Memory B cell (primary cell): ENCODE data around the gene LSM3.

Source experiments
- ATAC-seq: fragments of 150-1000 bp; cut with Tn5 transposase; 2 replicates; pipeline ENCODE4 v1.10.0; 2021; ENCODE audit warnings: low read depth, mild to moderate bottlenecking, moderate library complexity
- DNase-seq, 2 donors: peaks; one replicate each; pipeline ENCODE4 v3.0.0; 2022; ENCODE audit warnings: low spot score in 2 of 2
- H3K27ac Mint-ChIP-seq: one replicate; pipeline ENCODE4 v1.8.0; 2022; ENCODE audit warnings: mild to moderate bottlenecking, moderate library complexity, mixed read lengths
- H3K27me3 Mint-ChIP-seq: one replicate; pipeline ENCODE4 v1.8.0; 2022; ENCODE audit warnings: mixed read lengths
- H3K36me3 Mint-ChIP-seq: one replicate; pipeline ENCODE4 v1.8.0; 2022; ENCODE audit warnings: mild to moderate bottlenecking, mixed read lengths
- H3K4me1 Mint-ChIP-seq: one replicate; pipeline ENCODE4 v1.8.0; 2022; ENCODE audit warnings: mixed read lengths
- H3K4me3 Mint-ChIP-seq: one replicate; pipeline ENCODE4 v1.8.0; 2022; ENCODE audit warnings: mild to moderate bottlenecking, moderate library complexity, mixed read lengths
- H3K9me3 Mint-ChIP-seq: one replicate; pipeline ENCODE4 v1.8.0; 2022; ENCODE audit warnings: mixed read lengths

The LSM3 gene

GRCh38 chr3:14138878-14139655, 39.5 kb upstream of the LSM3 start:
- peak overlapping the region; percentile 77 for H3K27ac Mint-ChIP-seq
- H3K9me3 Mint-ChIP-seq = no peaks in the 10 kb centered on the region

GRCh38 chr3:14139771-14140170, 38.8 kb upstream of the LSM3 start:
- Mint-ChIP-seq H3K27ac (peak overlapping the region; percentile 77), H3K36me3 (peaks cover 21% of the 10 kb centered on the region), H3K9me3 (no peaks in the 10 kb centered on the region), H3K4me3 (no peak overlapping the region), H3K27me3 (no peaks in the 10 kb centered on the region), H3K4me1 (peaks cover 8% of the 10 kb centered on the region)
- ATAC-seq = no peak
- DNase-seq = no peak

More at GRCh38 chr3:14138878-14139655, 39.5 kb upstream of the LSM3 start:
- Mint-ChIP-seq H3K27me3 (no peaks in the 10 kb centered on the region), H3K4me3 (no peak overlapping the region), H3K36me3 (peaks cover 23% of the 10 kb centered on the region), H3K4me1 (peaks cover 2% of the 10 kb centered on the region)
- ATAC-seq = no peak
- DNase-seq = no peak

GRCh38 chr3:14140668-14141067, 37.9 kb upstream of the LSM3 start:
- no peaks in the 10 kb centered on the region for H3K9me3 Mint-ChIP-seq

GRCh38 chr3:14141144-14141543, 37.5 kb upstream of the LSM3 start:
- Mint-ChIP-seq H3K36me3 (peaks cover 21% of the 10 kb centered on the region), H3K27ac (peak overlapping the region; percentile 97), H3K4me1 (peaks cover 14% of the 10 kb centered on the region), H3K27me3 (no peaks in the 10 kb centered on the region), H3K4me3 (no peak overlapping the region), H3K9me3 (no peaks in the 10 kb centered on the region)
- no peak for ATAC-seq
- no peak for DNase-seq

More at GRCh38 chr3:14140668-14141067, 37.9 kb upstream of the LSM3 start:
- ATAC-seq = no peak
- no peak for DNase-seq
- H3K36me3 Mint-ChIP-seq = peaks cover 21% of the 10 kb centered on the region
- no peaks in the 10 kb centered on the region for H3K27me3 Mint-ChIP-seq
- peak overlapping the region; percentile 77 for H3K27ac Mint-ChIP-seq
- H3K4me1 Mint-ChIP-seq = peaks cover 12% of the 10 kb centered on the region
- H3K4me3 Mint-ChIP-seq = no peak overlapping the region

- Mint-ChIP-seq H3K27me3 (no peaks in the 10 kb centered on the region), H3K27ac (peak overlapping the region; percentile 97), H3K36me3 (peaks cover 25% of the 10 kb centered on the region), H3K4me1 (peaks cover 14% of the 10 kb centered on the region), H3K4me3 (no peak overlapping the region), H3K9me3 (no peaks in the 10 kb centered on the region)
- no peak for ATAC-seq
- DNase-seq = no peak
Measured at GRCh38 chr3:14141602-14142341, 36.8 kb upstream of the LSM3 start.

- H3K4me1 Mint-ChIP-seq = peaks cover 14% of the 10 kb centered on the region
Measured at GRCh38 chr3:14142567-14143270, 35.9 kb upstream of the LSM3 start.

GRCh38 chr3:14143271-14144225, 35.1 kb upstream of the LSM3 start:
- no peak for ATAC-seq
- no peak for DNase-seq
- Mint-ChIP-seq H3K36me3 (peaks cover 27% of the 10 kb centered on the region), H3K9me3 (no peaks in the 10 kb centered on the region), H3K27ac (peak overlapping the region; percentile 98), H3K27me3 (no peaks in the 10 kb centered on the region), H3K4me1 (peaks cover 14% of the 10 kb centered on the region), H3K4me3 (no peak overlapping the region)

More at GRCh38 chr3:14142567-14143270, 35.9 kb upstream of the LSM3 start:
- DNase-seq = no peak
- Mint-ChIP-seq H3K36me3 (peaks cover 27% of the 10 kb centered on the region), H3K4me3 (no peak overlapping the region), H3K27ac (peak overlapping the region; percentile 97), H3K9me3 (no peaks in the 10 kb centered on the region), H3K27me3 (no peaks in the 10 kb centered on the region)
- no peak for ATAC-seq

GRCh38 chr3:14144423-14145075, 34.1 kb upstream of the LSM3 start:
- Mint-ChIP-seq H3K27ac (peak overlapping the region; percentile 98), H3K4me3 (peak overlapping the region; percentile 25), H3K9me3 (no peaks in the 10 kb centered on the region), H3K36me3 (peaks cover 25% of the 10 kb centered on the region), H3K27me3 (no peaks in the 10 kb centered on the region), H3K4me1 (peaks cover 14% of the 10 kb centered on the region)
- ATAC-seq (peak; percentile 97), DNase-seq (peak; percentile 39 to 69)

- H3K4me3 Mint-ChIP-seq = no peak overlapping the region
- ATAC-seq = no peak
Measured at GRCh38 chr3:14145236-14145635, 33.4 kb upstream of the LSM3 start.

GRCh38 chr3:14145670-14146380, 32.8 kb upstream of the LSM3 start:
- Mint-ChIP-seq H3K27ac (peak overlapping the region; percentile 98), H3K36me3 (peaks cover 29% of the 10 kb centered on the region), H3K27me3 (no peaks in the 10 kb centered on the region), H3K4me1 (peaks cover 14% of the 10 kb centered on the region), H3K9me3 (no peaks in the 10 kb centered on the region), H3K4me3 (no peak overlapping the region)
- ATAC-seq (no peak), DNase-seq (no peak)

More at GRCh38 chr3:14145236-14145635, 33.4 kb upstream of the LSM3 start:
- H3K36me3 Mint-ChIP-seq = peaks cover 25% of the 10 kb centered on the region
- no peaks in the 10 kb centered on the region for H3K9me3 Mint-ChIP-seq
- H3K4me1 Mint-ChIP-seq = peaks cover 14% of the 10 kb centered on the region
- H3K27me3 Mint-ChIP-seq = no peaks in the 10 kb centered on the region
- H3K27ac Mint-ChIP-seq = peak overlapping the region; percentile 98
- no peak for DNase-seq

- Mint-ChIP-seq H3K36me3 (peaks cover 25% of the 10 kb centered on the region), H3K9me3 (no peaks in the 10 kb centered on the region), H3K27ac (peak overlapping the region; percentile 98), H3K27me3 (no peaks in the 10 kb centered on the region), H3K4me1 (peaks cover 14% of the 10 kb centered on the region), H3K4me3 (no peak overlapping the region)
- DNase-seq = no peak
- no peak for ATAC-seq
Measured at GRCh38 chr3:14146381-14147065, 32.1 kb upstream of the LSM3 start.

GRCh38 chr3:14147066-14147435, 31.6 kb upstream of the LSM3 start:
- Mint-ChIP-seq H3K27ac (peak overlapping the region; percentile 98), H3K27me3 (no peaks in the 10 kb centered on the region), H3K4me1 (peaks cover 14% of the 10 kb centered on the region), H3K4me3 (no peak overlapping the region), H3K36me3 (peaks cover 20% of the 10 kb centered on the region), H3K9me3 (no peaks in the 10 kb centered on the region)
- DNase-seq = no peak
- no peak for ATAC-seq
